Measurements from ENCODE around the gene FBLN1. TPM values are rescaled to one million over a fixed set of nuclear protein-coding genes. Genes with fewer than 3 reads are reported as not detected.

FBLN1 gene
- total and polyA plus RNA-seq, 2 of the 8 experiments (the other 6 are each of a cell fraction or from before 2014, with no cell fraction given): 159 to 168 TPM

GRCh38 chr22:45631841-45632238, 129.2 kb downstream of the FBLN1 start (continued):
- no peak for TF ChIP-seq RNF2 (IDR thresholded peaks at IDR 0.05; ENCODE audit: borderline replicate concordance, low read depth, low read length, missing control alignments, poor library complexity, severe bottlenecking)

Data from H1 (cell line).